ENCODE measurements around the gene ERH.

Gene ERH

GRCh38 chr14:69355607-69356281, 42.4 kb downstream of the ERH start:
- Mint-ChIP-seq H3K4me1 (peaks cover 40% of the 10 kb centered on the region), H3K27ac (no peak overlapping the region)
- no peak for DNase-seq

GRCh38 chr14:69355154-69355597, 42.9 kb downstream of the ERH start:
- no peak for DNase-seq
- peak overlapping the region; percentile 76 for H3K27ac Mint-ChIP-seq
- H3K4me3 Mint-ChIP-seq = no peak overlapping the region
- H3K27me3 Mint-ChIP-seq = peaks cover 7% of the 10 kb centered on the region
- H3K4me1 Mint-ChIP-seq = peaks cover 37% of the 10 kb centered on the region
- no peaks in the 10 kb centered on the region for H3K36me3 Mint-ChIP-seq (ENCODE audit: low read depth)
- no peak for ATAC-seq
- no peaks in the 10 kb centered on the region for H3K9me3 Mint-ChIP-seq

More at GRCh38 chr14:69355607-69356281, 42.4 kb downstream of the ERH start:
- ATAC-seq = no peak
- H3K36me3 Mint-ChIP-seq (ENCODE audit: low read depth) = no peaks in the 10 kb centered on the region
- H3K4me3 Mint-ChIP-seq = no peak overlapping the region
- no peaks in the 10 kb centered on the region for H3K9me3 Mint-ChIP-seq
- H3K27me3 Mint-ChIP-seq = peaks cover 10% of the 10 kb centered on the region

- peak; percentile 72 for DNase-seq
- H3K9me3 Mint-ChIP-seq = no peaks in the 10 kb centered on the region
- ATAC-seq = peak; percentile 50
- peak overlapping the region; percentile 76 for H3K27ac Mint-ChIP-seq
- peaks cover 5% of the 10 kb centered on the region for H3K27me3 Mint-ChIP-seq
- peaks cover 36% of the 10 kb centered on the region for H3K4me1 Mint-ChIP-seq
- H3K36me3 Mint-ChIP-seq (ENCODE audit: low read depth) = no peaks in the 10 kb centered on the region
- peak overlapping the region; percentile 43 for H3K4me3 Mint-ChIP-seq
Measured at GRCh38 chr14:69354383-69355153, 43.5 kb downstream of the ERH start.

GRCh38 chr14:69353168-69353567, 44.9 kb downstream of the ERH start:
- ATAC-seq = no peak
- no peak for DNase-seq
- Mint-ChIP-seq H3K4me3 (no peak overlapping the region), H3K4me1 (peaks cover 24% of the 10 kb centered on the region), H3K27me3 (peaks cover 2% of the 10 kb centered on the region), H3K27ac (no peak overlapping the region), H3K9me3 (no peaks in the 10 kb centered on the region), H3K36me3 (ENCODE audit: low read depth) (no peaks in the 10 kb centered on the region)

- H3K27ac Mint-ChIP-seq = no peak overlapping the region
- peaks cover 5% of the 10 kb centered on the region for H3K27me3 Mint-ChIP-seq
- no peak for DNase-seq
- H3K36me3 Mint-ChIP-seq (ENCODE audit: low read depth) = no peaks in the 10 kb centered on the region
- H3K4me3 Mint-ChIP-seq = no peak overlapping the region
- no peaks in the 10 kb centered on the region for H3K9me3 Mint-ChIP-seq
- no peak for ATAC-seq
- H3K4me1 Mint-ChIP-seq = peaks cover 17% of the 10 kb centered on the region
Measured at GRCh38 chr14:69351911-69352310, 46.2 kb downstream of the ERH start.

- Mint-ChIP-seq H3K4me3 (no peak overlapping the region), H3K4me1 (peaks cover 17% of the 10 kb centered on the region), H3K27me3 (peaks cover 5% of the 10 kb centered on the region), H3K36me3 (ENCODE audit: low read depth) (no peaks in the 10 kb centered on the region), H3K27ac (no peak overlapping the region), H3K9me3 (no peaks in the 10 kb centered on the region)
- DNase-seq (no peak), ATAC-seq (no peak)
Measured at GRCh38 chr14:69351385-69351784, 46.7 kb downstream of the ERH start.

- no peak for ATAC-seq
- Mint-ChIP-seq H3K36me3 (ENCODE audit: low read depth) (no peaks in the 10 kb centered on the region), H3K4me1 (peaks cover 17% of the 10 kb centered on the region), H3K4me3 (no peak overlapping the region), H3K9me3 (no peaks in the 10 kb centered on the region), H3K27ac (no peak overlapping the region), H3K27me3 (peaks cover 5% of the 10 kb centered on the region)
- DNase-seq = no peak
Measured at GRCh38 chr14:69350892-69351291, 47.2 kb downstream of the ERH start.

- H3K4me1 Mint-ChIP-seq = peaks cover 6% of the 10 kb centered on the region
- H3K4me3 Mint-ChIP-seq = no peak overlapping the region
- no peaks in the 10 kb centered on the region for H3K36me3 Mint-ChIP-seq (ENCODE audit: low read depth)
- no peak overlapping the region for H3K27ac Mint-ChIP-seq
- no peak for DNase-seq
- no peaks in the 10 kb centered on the region for H3K9me3 Mint-ChIP-seq
- no peak for ATAC-seq
- peaks cover 3% of the 10 kb centered on the region for H3K27me3 Mint-ChIP-seq
Measured at GRCh38 chr14:69349091-69349777, 48.9 kb downstream of the ERH start.

- no peak for ATAC-seq
- peak; percentile 29 for DNase-seq
- Mint-ChIP-seq H3K9me3 (no peaks in the 10 kb centered on the region), H3K4me1 (no peaks in the 10 kb centered on the region), H3K27ac (no peak overlapping the region), H3K27me3 (peaks cover 3% of the 10 kb centered on the region), H3K36me3 (ENCODE audit: low read depth) (no peaks in the 10 kb centered on the region), H3K4me3 (no peak overlapping the region)
Measured at GRCh38 chr14:69346710-69347109, 51.4 kb downstream of the ERH start.

GRCh38 chr14:69345402-69345801, 52.7 kb downstream of the ERH start:
- DNase-seq (no peak), ATAC-seq (no peak)
- Mint-ChIP-seq H3K27ac (no peak overlapping the region), H3K9me3 (no peaks in the 10 kb centered on the region), H3K36me3 (ENCODE audit: low read depth) (no peaks in the 10 kb centered on the region), H3K4me3 (no peak overlapping the region), H3K4me1 (no peaks in the 10 kb centered on the region), H3K27me3 (peaks cover 6% of the 10 kb centered on the region)

GRCh38 chr14:69344171-69344570, 53.9 kb downstream of the ERH start:
- Mint-ChIP-seq H3K36me3 (ENCODE audit: low read depth) (no peaks in the 10 kb centered on the region), H3K9me3 (no peaks in the 10 kb centered on the region), H3K4me3 (no peak overlapping the region), H3K4me1 (no peaks in the 10 kb centered on the region), H3K27me3 (peaks cover 6% of the 10 kb centered on the region), H3K27ac (no peak overlapping the region)
- no peak for DNase-seq
- ATAC-seq = no peak

GRCh38 chr14:69342928-69343525, 55.1 kb downstream of the ERH start:
- no peak for ATAC-seq
- no peaks in the 10 kb centered on the region for H3K9me3 Mint-ChIP-seq

GRCh38 chr14:69339426-69339825, 58.7 kb downstream of the ERH start:
- DNase-seq (no peak), ATAC-seq (no peak)
- Mint-ChIP-seq H3K36me3 (ENCODE audit: low read depth) (no peaks in the 10 kb centered on the region), H3K4me1 (peaks cover 7% of the 10 kb centered on the region), H3K4me3 (no peak overlapping the region), H3K27ac (no peak overlapping the region), H3K9me3 (no peaks in the 10 kb centered on the region), H3K27me3 (peaks cover 3% of the 10 kb centered on the region)

More at GRCh38 chr14:69342928-69343525, 55.1 kb downstream of the ERH start:
- Mint-ChIP-seq H3K36me3 (ENCODE audit: low read depth) (no peaks in the 10 kb centered on the region), H3K4me1 (no peaks in the 10 kb centered on the region), H3K27ac (no peak overlapping the region), H3K4me3 (no peak overlapping the region), H3K27me3 (peaks cover 6% of the 10 kb centered on the region)
- DNase-seq = no peak

- Mint-ChIP-seq H3K4me1 (peaks cover 10% of the 10 kb centered on the region), H3K4me3 (no peak overlapping the region), H3K27me3 (peaks cover 3% of the 10 kb centered on the region), H3K36me3 (ENCODE audit: low read depth) (no peaks in the 10 kb centered on the region), H3K27ac (no peak overlapping the region), H3K9me3 (no peaks in the 10 kb centered on the region)
- DNase-seq (no peak), ATAC-seq (no peak)
Measured at GRCh38 chr14:69337984-69338383, 60.1 kb downstream of the ERH start.
